ENCODE results near the gene IL18R1.

DNA sequence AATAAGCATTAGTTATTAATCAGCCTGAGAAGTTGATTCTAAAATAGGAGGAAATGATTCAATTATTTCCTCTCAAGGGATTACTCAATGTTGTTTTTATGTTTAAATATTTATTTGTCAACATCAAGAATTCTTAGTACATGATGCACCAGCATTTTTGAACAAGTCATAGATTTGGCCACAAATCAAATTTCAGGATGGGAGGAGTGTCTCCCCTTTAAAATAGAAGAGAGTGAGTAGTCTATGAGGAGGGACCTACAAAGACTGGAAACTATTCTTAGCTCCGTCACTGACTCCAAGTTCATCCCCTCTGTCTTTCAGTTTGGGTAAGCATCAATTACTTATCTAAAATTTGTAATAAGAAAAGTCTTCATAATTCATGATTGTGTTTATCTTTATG is 18.6 kb upstream of the IL18R1 start:
- TF ChIP-seq, protein P1, sequence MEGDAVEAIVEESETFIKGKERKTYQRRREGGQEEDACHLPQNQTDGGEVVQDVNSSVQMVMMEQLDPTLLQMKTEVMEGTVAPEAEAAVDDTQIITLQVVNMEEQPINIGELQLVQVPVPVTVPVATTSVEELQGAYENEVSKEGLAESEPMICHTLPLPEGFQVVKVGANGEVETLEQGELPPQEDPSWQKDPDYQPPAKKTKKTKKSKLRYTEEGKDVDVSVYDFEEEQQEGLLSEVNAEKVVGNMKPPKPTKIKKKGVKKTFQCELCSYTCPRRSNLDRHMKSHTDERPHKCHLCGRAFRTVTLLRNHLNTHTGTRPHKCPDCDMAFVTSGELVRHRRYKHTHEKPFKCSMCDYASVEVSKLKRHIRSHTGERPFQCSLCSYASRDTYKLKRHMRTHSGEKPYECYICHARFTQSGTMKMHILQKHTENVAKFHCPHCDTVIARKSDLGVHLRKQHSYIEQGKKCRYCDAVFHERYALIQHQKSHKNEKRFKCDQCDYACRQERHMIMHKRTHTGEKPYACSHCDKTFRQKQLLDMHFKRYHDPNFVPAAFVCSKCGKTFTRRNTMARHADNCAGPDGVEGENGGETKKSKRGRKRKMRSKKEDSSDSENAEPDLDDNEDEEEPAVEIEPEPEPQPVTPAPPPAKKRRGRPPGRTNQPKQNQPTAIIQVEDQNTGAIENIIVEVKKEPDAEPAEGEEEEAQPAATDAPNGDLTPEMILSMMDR (conservative IDR thresholded peaks at IDR 0.05), result no peak
- no peak for TF ChIP-seq EZH2 (IDR thresholded peaks at IDR 0.05; ENCODE audit: low read depth)

Data from PC-9 (cell line).